AG20443 (cell line): ENCODE measurements around the gene ZBTB39.
"Not testable (repeated sequence)": the region's sequence is repeated elsewhere in the genome, so short reads cannot be mapped to it uniquely, and the experiment has no call there.

Experiments used
- DNase-seq: peaks from one replicate; pipeline ENCODE4 v3.0.0; 2012; ENCODE audit warnings: low spot score, mixed read lengths

Gene ZBTB39

DNA sequence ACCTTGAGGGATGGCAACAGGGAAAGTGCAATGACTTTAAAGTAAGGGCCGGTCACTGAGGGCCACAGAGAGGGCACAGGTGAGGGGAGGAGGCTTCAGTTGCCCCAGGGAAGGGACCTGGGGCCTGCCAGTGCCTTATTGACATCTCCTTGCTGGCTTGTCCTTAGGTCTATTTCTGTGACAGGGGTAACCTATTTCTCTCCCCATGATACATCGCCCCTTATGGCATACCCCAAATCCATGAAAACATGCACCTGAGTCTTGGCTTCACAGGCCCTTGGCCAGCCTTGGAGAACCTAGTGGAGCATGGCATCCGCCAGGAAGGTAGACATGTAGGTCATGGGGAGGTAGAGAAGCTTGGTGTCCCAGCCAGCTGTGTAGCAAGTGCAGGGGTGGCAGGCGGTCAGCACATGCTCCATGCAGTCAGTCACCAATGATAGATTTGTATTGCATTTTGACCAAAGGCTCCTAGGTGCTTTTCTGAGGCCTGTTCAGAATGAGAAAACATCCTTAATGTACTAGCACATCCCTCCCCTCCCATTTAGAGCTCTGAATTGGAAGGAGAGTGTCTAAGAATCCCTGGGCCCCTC lies 25.3 kb downstream of the ZBTB39 start:
- no peak for DNase-seq

DNA sequence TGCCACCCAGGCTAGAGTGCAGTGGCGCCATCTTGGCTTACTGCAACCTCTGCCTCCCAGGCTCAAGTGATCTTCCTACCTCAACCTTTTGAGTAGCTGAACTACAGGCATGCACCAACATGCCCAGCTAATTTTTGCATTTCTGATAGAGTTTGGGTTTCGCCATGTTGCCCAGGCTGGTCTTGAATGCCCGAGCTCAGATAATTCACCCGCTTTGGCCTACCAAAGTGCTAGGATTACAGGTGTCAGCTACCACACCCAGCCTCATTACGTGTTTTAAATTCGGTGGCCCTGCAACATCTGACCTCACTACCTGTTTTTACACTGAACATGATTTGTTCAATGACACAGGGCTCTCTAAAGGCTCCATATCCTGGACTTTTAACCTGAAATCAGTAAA lies 26.1 kb downstream of the ZBTB39 start:
- DNase-seq = no peak

DNA sequence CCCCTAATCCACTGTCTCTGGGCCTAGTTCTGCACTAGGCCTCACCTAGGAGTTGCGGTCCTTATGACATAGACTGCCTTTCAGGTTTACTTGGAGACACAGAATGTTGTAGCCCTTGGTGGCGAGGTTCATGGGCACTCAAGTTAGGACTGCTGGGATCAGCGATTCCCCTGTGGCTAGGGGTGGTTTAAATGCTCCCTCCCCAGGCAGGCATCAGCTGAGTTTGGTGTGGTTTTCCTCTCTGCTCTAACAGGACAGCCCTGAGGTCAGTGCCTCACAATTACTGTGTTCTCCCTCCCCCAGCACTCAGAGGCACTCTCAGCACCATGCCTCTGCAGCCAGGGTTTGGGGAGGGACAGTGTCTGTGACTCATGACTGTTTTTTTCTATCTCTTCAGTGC lies 26.7 kb downstream of the ZBTB39 start:
- no peak for DNase-seq

DNA sequence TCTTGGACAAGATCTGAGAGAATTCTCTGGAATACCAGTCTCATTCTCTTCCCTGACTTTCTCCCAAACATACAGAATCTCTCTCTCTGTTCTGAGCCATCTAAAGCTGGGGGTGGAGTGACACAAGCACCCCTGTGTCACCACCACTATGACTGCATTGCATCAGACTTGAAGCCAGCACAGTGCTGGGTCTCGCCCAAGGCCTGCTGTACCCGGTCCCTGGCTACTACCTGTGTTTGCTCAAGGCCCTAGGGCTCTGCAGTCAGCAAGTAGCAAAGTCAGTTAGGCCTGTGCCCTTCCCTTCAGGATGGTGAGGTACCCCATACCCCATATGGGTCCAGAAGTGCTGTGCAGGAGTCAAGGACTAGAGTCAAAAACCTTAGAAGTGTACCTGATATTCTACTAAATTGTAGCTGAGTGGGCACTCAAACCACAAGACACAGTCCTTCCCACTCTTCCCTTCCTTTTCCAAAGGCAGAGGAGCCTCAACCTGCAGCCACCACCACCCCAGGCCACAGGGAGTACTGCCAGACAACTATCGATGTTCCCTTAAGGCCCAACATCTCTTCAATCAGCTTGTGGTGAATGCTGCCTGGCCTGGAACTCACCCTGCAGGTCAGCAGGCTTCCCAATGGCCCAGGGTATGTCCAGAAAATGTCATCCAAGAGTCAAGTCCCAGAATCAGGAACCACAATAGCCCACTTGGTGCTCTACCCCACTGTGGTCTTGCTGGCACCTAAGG lies 27.8 kb downstream of the ZBTB39 start:
- no peak for DNase-seq

DNA sequence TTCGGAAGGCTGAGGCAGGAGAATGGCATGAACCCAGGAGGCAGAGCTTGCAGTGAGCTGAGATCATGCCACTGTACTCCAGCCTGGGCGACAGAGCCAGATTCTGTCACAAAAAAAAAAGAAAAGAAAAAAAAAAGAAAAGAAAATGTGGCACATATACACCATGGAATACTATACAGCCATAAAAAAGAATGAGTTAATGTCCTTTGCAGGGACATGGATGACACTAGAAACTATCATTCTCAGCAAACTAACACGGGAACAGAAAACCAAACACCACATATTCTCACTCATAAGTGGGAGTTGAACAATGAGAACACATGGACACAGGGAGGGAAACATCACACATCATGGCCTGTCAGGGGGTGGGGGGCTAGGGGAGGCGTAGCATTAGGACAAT lies 29.0 kb downstream of the ZBTB39 start:
- DNase-seq = not testable (repeated sequence)

DNA sequence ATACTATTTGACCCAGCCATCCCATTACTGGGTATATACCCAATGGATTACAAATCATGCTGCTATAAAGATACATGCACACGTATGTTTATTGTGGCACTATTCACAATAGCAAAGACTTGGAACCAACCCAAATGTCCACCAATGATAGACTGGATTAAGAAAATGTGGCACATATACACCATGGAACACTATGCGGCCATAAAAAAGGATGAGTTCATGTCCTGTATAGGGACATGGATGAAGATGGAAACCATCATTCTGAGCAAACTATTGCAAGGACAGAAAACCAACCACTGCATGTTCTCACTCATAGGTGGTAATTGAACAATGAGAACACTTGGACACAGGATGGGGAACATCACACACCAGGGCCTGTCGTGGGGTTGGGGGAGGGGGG lies 32.1 kb downstream of the ZBTB39 start:
- DNase-seq = not testable (repeated sequence)

DNA sequence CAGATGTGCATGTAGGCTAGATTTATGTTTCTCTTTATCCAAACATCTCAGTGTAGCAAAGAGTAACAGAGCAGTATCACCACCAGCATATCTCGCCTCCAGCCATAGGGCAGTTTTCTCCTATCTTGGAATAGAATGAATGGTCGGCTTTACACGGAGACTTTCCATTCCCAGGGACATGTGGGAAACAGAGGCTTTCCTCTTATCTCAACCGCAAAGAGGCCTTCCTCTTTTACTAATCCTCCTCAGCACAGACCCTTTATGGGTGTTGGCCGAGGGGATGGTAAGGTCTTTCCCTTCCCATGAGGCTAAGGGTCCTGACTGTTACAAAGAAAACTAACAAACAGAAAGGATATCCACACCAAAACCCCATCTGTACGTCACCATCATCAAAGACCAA lies 37.4 kb downstream of the ZBTB39 start:
- DNase-seq = not testable (repeated sequence)

DNA sequence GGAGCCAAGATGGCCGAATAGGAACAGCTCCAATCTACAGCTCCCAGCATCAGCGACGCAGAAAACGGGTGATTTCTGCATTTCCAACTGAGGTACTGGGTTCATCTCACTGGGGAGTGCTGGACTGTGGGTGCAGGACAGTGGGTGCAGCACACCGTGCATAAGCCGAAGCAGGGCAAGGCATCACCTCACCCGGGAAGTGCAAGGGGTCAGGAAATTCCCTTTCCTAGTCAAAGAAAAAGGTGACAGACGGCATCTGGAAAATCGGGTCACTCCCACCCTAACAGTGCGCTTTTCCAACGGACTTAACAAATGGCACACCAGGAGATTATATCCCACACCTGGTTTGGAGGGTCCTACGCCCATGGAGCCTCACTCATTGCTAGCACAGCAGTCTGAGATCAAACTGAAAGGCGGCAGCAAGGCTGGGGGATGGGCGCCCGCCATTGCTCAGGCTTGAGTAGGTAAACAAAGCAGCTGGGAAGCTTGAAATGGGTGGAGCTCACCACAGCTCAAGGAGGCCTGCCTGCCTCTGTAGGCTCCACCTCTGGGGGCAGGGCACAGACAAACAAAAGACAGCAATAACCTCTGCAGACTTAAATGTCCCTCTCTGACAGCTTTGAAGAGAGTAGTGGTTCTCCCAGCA lies 40.2 kb downstream of the ZBTB39 start:
- not testable (repeated sequence) for DNase-seq

DNA sequence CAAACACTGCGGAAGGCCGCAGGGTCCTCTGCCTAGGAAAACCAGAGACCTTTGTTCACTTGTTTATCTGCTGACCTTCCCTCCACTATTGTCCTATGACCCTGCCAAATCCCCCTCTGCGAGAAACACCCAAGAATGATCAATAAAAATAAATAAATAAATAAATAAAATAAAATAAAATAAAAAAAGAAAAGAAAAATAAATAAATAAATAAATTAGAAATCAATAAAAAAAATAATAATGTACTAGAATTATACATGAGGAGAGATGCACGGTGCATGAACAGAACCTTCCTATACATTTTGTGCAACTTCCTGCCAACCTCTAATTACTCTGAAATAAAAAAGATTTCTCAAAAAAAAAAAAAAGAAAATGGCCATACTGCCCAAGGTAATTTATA lies 41.2 kb downstream of the ZBTB39 start:
- not testable (repeated sequence) for DNase-seq

DNA sequence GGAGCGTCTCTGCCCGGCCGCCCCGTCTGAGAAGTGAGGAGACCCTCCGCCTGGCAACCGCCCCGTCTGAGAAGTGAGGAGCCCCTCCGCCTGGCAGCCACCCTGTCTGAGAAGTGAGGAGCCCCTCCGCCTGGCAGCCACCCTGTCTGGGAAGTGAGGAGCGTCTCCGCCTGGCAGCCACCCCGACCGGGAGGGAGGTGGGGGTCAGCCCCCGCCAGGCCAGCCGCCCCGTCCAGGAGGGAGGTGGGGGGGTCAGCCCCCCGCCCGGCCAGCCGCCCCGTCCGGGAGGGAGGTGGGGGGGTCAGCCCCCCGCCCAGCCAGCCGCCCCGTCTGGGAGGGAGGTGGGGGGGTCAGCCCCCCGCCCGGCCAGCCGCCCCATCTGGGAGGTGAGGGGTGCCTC lies 42.8 kb downstream of the ZBTB39 start:
- DNase-seq = not testable (repeated sequence)

DNA sequence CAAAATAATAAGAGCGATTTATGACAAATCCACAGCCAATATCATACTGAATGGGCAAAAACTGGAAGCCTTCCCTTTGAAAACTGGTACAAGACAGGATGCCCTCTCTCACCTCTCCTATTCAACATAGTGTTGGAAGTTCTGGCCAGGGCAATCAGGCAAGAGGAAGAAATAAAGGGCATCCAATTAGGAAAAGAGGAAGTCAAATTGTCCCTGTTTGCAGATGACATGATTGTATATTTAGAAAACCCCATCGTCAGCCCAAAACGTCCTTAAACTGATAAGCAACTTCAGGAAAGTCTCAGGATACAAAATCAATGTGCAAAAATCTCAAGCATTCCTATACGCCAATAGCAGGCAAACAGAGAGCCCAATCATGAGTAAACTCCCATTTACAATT lies 44.1 kb downstream of the ZBTB39 start:
- not testable (repeated sequence) for DNase-seq

DNA sequence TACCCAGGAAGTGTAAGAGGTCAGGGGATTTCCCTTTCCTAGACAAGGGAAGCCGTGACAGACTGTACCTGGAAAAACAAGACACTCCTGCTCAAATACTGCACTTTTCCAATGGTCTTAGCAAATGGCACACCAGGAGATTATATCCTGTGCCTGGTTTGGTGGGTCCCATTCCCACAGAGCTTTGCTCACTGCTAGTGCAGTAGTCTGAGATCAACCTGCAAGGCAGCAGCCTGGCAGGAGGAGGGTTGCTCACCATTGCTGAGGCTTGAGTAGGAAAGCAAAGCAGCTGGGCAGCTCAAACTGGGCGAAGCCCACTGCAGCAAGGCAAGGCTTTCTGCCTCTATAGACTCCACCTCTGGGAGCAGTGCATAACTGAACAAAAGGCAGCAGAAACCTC lies 47.9 kb downstream of the ZBTB39 start:
- DNase-seq = no peak

DNA sequence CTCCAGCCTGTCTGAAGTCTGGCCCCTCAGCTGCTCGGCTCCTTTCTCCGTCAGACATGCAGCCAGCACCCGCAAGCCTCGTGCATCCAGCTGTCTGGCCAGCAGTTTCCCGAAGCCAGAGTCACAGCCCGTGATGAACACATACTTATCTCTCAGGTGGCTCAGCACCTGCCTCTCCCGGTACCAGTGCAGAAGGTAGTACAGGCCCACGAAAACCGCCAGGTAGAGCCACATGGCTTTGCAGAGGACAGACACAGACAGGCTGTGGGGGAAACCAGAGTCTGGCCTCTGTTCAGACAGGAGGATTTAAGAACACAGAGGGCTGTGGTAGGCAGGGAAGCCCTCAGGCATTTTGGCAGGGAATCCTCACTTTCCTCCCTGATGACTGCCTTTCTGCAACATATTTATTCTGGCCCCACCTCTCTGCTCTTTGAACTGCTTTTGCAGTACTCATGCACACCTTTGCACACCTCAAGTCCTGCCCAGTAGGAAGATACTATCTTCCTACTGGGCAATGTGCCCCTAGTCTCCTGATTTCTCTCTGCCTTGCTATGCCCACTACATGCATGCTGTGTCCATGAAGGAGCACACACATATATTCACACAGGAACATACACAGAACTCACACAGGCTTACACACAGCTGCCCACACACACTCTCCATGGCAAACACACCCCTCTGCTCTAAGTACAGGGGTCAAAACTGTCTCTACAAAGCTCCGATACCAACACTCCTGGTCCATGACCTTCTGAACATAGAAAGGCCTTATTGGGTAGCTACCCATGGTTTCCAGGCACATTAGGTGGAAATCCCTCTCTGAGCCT lies 48.9 kb downstream of the ZBTB39 start, which contains the start of gene RDH16:
RDH16 (minus strand) TSS at position 380 of the 824 bp plus-strand sequence; CDS start at position 234, 146 bp downstream.
- no peak for DNase-seq

DNA sequence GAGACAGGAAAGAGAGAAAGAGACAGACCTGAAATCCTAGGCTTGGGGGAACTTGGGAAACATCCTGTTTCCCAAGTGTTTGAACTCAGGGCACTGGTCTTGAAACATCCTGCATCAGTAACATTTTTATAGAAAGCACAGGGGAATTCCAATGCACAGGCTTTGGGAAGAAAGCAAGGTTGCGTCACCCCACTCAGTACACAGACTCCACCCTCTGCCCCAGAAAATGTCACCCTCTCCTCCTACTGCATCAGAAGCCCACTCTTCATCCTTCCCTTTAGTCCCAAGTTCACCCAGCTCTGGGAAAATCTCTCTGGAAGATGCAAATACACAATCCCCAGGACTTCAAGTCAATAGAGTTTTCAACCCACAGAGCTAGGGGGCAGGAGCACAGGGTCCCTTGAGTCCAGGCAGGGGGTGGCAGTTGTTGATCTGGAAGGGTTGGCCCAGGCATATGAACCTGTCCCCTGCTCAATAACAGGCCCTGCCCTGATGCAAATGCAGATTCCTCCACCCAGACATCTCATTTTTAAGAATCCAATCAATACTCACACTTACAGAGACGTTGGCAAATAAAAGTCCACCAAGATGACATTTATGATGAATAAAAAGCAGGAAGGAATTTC lies 50.6 kb downstream of the ZBTB39 start:
- peak; percentile 14 for DNase-seq

DNA sequence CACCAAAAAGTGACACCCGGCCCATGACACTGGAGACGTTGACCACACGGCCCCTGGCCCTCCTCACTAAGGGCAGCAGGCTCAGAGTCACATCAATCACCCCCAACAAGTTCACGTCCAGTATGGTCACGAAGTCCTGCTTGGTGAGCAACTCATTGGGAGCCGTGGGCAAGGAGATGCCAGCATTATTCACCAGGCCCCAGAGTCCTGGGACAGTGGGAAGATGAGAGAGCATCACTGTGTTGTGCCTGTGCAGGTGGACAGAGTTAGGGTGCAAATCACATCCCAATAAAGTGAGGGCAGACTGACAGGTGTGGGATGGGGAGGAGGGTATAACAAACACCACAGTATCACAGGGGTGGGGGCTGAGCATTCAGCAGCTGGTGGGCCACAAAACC lies 51.4 kb downstream of the ZBTB39 start:
- DNase-seq = no peak

DNA sequence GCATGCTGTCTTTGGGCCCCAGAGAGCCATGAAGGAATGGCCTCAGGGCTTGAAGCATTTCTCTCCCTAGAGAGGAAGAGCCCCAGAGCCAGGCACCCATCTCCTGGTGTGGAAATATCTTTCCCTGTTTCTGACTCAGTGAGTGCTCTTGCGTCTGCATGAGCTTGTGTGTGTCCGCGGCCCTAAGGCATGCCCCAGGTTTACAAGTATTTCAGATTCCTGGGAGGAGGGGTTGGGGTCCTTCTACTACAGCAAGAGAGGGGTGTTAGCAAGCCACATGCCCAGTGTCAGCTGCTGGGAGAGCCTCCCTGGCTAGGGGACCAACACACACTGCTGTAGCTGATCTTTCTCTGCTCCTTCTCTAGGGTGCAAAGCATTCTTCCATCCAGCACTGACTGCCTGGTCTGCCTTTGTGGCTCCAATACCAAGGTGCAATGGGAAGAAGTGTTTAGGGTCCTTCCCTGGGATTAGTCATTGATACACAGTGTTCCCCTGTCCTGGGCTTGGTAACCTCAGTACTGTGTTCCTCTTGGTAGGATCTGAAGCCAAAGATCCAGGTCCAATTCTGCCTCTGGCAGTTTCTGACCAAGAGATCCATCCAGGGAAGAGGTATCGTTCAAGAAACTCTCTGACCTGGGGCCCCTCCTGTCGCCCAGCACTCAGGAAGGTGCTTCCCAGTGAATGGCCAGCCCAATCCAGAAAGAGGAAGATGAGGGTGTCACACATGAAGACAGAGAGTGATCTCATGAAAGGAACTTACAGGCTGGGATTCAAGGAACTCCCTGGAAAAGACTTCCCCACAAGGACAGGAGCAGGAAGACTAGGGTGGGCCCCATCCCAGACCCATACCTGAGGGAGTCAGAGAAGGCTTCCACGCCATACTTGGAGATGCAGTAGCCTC lies 52.0 kb downstream of the ZBTB39 start:
- DNase-seq = peak; percentile 3

DNA sequence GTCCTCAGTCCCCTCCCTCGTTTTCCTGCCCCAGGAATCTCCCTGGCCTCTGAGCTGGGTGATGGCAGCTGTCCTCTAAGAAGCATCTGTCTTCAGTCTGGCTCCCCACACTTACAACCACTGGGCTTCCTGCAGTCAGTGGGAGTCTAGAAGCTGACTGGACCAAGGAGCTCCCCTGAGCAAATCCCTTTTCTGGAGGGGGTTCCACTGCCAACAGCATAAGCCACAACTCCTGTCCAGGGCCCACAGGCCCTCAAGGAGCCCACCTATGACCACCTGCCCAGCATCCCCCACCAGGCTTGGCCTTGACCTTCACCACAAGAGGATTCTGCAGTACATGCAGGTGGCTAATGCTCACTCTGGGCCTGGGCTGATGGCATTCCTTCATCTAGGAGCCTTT lies 53.0 kb downstream of the ZBTB39 start:
- DNase-seq = peak; percentile 1

DNA sequence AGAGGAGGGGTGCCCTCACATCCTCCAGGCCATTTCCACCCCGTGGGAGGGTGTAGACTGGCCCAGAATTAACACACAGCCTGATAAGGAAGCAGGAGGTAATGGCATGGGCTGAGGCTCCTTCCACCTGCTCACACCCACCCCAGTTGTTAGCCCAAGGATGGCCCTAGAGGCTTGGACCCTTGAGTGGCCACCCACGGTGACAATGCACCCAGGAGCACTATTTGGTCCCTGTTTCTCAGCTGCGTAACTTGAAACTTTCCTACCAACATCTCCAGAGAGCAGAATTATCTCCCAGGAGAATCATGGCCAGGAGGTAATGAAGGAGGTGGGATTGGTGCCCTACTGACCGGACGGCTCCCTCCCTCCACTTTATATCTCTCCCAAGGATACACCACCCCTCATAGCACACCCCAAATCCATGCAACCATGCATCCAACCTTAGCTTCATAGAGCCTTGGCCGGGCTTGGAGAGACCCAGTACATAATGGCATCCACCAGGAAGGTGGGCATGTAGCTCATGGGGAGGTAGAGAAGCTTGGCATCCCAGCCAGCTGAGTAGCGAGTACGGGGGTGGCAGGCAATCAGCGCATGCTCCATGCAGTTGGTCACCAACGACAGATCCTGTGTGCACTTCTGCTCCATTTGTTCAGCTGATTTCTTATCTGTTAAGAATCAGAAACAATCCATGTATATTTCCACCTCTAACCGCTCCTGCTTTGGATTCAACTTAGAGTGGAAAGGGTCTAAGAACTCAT lies 54.6 kb downstream of the ZBTB39 start:
- DNase-seq = peak; percentile 5

DNA sequence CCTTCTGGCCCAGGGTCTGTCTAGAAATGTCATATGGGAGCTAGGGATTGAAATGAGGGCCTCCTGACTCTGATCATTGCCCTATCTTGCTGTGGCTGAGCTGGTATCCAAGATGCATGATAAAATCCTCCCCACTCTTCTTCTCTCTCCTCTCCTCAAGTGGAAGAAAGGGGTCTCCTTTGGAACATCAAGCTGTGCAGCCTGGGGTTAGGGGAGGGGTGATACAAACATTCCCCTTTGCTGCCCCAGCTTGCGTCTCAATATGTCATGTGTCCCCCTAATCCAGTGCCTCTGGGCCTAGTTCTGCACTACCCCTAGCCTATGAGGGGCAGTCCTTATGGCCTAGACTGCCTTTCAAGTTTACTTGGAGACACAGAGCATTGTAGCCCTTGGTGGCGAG lies 57.5 kb downstream of the ZBTB39 start:
- no peak for DNase-seq
